Activated CD4-positive, alpha-beta T cell treated with anti-CD3 and anti-CD28 coated beads for 36 hours (primary cell): Measurements from ENCODE around the gene CTAGE1. TPM values are rescaled to one million over a fixed set of nuclear protein-coding genes. Genes with fewer than 3 reads are reported as not detected.

Experiments
- ATAC-seq: fragments of 200-7000 bp; cut with Tn5 transposase; one replicate; pipeline ENCODE4 v1.10.0; 2021; ENCODE audit warnings: mild to moderate bottlenecking, moderate library complexity
- CTCF ChIA-PET: fragments of 350-600 bp; sonication (Branson Sonifier 250); formaldehyde crosslinking; loops from one replicate; lab custom pipeline; 2021; ENCODE audit warnings: antibody characterized with exemption; lab: Charles Lee
- POLR2A ChIA-PET: fragments of 350-600 bp; sonication (Branson Sonifier 250); formaldehyde crosslinking; loops from one replicate; lab custom pipeline; 2021; ENCODE audit warnings: antibody characterized with exemption, inconsistent platforms; lab: Charles Lee
- DNase-seq: peaks from one replicate; pipeline ENCODE4 v3.0.0-alpha.2; 2020
- H3K27ac Mint-ChIP-seq: one replicate; pipeline ENCODE4 v1.8.0; 2021; ENCODE audit warnings: mixed read lengths
- H3K27me3 Mint-ChIP-seq: one replicate; pipeline ENCODE4 v1.8.0; 2021; ENCODE audit warnings: mixed read lengths
- H3K36me3 Mint-ChIP-seq: one replicate; pipeline ENCODE4 v1.8.0; 2021; ENCODE audit warnings: low read depth, mixed read lengths
- H3K4me1 Mint-ChIP-seq: one replicate; pipeline ENCODE4 v1.8.0; 2021; ENCODE audit warnings: mixed read lengths
- H3K4me3 Mint-ChIP-seq: one replicate; pipeline ENCODE4 v1.8.0; 2021; ENCODE audit warnings: mild to moderate bottlenecking, moderate library complexity, mixed read lengths
- H3K9me3 Mint-ChIP-seq: one replicate; pipeline ENCODE4 v1.8.0; 2021; ENCODE audit warnings: low read depth, mixed read lengths
- intact Hi-C, 2 experiments: fragments of 100-400 bp; cut with DNase I in 1 of 2; cut with micrococcal nuclease in 1 of 2; formaldehyde crosslinking; loops; one replicate each; pipeline versions ENCODE4 v1.14.2 to v1.15.1; 2022 to 2024; cut with DNase I, micrococcal nuclease
- total RNA-seq, 2 experiments: library from RNA; stranded (reverse); gene quantifications; one replicate each; pipeline ENCODE4 v1.2.3, GENCODE V29; 2021

The CTAGE1 gene
- total RNA-seq, 2 experiments from 2014 or later = not detected

GRCh38 chr18:22434973-22435608 is 17.4 kb upstream of the CTAGE1 start:
- ChIA-PET POLR2A (no interaction called here), CTCF (no interaction called here)
- H3K9me3 Mint-ChIP-seq = peaks cover 2% of the 10 kb centered on the region
- no peaks in the 10 kb centered on the region for H3K36me3 Mint-ChIP-seq
- no peak for DNase-seq
- no peak overlapping the region for H3K27ac Mint-ChIP-seq
- no peaks in the 10 kb centered on the region for H3K4me1 Mint-ChIP-seq
- no peak overlapping the region for H3K4me3 Mint-ChIP-seq
- no peaks in the 10 kb centered on the region for H3K27me3 Mint-ChIP-seq
- intact Hi-C loops = no loop called here
- no peak for ATAC-seq

DNA sequence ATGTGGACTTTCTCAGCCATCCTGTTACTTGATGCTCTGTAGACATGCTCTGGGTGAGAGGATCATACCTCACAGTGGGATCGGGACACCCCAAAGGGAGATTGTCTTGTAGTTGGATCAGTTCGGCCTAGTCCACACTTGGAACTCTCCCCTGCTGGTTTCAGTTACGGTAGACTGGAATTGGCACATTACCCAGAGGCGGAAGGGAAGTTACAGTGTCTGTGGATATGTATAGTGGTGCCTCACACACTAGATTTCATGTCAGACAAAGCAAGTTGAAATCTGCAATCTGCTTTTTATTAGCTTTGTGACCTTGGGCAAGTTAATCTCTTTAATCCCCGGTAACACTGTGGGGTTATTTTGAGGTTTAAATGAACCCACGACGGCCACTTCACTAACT is 16.2 kb upstream of the CTAGE1 start:
- intact Hi-C loops = no loop called here
- POLR2A ChIA-PET = no interaction called here
- no peak overlapping the region for H3K4me3 Mint-ChIP-seq
- H3K9me3 Mint-ChIP-seq = peaks cover 2% of the 10 kb centered on the region
- no peaks in the 10 kb centered on the region for H3K27me3 Mint-ChIP-seq
- CTCF ChIA-PET = interaction anchor here (0.6 kb wide), 1 partner anchor 12 kb away, joined by 3 read pairs; no protein-coding TSS in a partner anchor
- DNase-seq (no peak), ATAC-seq (no peak)
- no peaks in the 10 kb centered on the region for H3K4me1 Mint-ChIP-seq
- H3K27ac Mint-ChIP-seq = no peak overlapping the region
- no peaks in the 10 kb centered on the region for H3K36me3 Mint-ChIP-seq

DNA sequence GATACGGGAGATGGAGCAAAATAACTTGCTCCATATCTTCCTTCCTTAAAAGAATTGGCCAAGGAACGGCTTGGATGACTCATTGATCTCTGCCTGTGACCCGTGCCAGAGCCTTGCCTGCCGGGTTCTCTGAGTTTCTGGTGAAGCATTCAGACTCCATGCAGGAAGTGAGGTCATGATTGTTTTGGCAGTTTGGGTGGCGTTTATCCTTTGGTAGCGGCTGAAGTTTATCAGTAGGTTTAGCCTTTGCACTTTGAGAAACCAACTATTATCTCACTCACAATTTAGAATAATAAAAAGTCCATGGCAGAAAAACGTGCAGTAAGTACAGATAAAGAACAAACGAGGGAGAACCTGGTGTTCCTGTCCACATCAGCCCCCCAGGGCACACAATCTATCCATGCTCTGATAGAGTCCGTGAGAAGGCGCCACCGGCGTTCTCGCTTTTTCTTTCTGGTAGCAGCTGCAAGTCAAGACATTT is 15.0 kb upstream of the CTAGE1 start:
- H3K36me3 Mint-ChIP-seq = no peaks in the 10 kb centered on the region
- H3K27me3 Mint-ChIP-seq = no peaks in the 10 kb centered on the region
- no peak for ATAC-seq
- ChIA-PET CTCF (no interaction called here), POLR2A (no interaction called here)
- intact Hi-C loops = no loop called here
- peaks cover 2% of the 10 kb centered on the region for H3K9me3 Mint-ChIP-seq
- no peak overlapping the region for H3K4me3 Mint-ChIP-seq
- DNase-seq = no peak
- no peaks in the 10 kb centered on the region for H3K4me1 Mint-ChIP-seq
- no peak overlapping the region for H3K27ac Mint-ChIP-seq

DNA sequence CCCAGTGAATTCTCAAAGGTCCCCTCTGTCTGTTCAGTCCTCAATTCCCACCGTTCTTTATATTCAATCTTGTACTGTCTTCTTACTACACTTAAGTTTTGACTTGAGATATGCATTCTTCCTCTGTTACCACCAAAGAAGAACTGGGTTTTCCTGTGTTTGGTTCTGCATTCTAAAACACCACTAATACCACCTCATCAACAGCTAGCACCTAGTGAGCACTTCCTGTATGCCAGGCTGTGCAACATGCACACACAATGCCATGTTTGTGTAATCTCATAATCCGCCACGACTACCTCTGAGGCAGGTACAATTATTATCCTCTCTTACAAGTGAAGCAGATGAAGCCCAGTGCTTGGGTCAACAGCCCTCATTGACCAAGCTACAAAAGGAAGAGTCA is 11.8 kb upstream of the CTAGE1 start:
- Mint-ChIP-seq H3K36me3 (no peaks in the 10 kb centered on the region), H3K27me3 (no peaks in the 10 kb centered on the region), H3K9me3 (peaks cover 2% of the 10 kb centered on the region), H3K4me1 (no peaks in the 10 kb centered on the region), H3K27ac (no peak overlapping the region), H3K4me3 (no peak overlapping the region)
- intact Hi-C loops = no loop called here
- no peak for ATAC-seq
- ChIA-PET POLR2A (no interaction called here), CTCF (no interaction called here)
- no peak for DNase-seq

GRCh38 chr18:22428672-22429071 is 11.0 kb upstream of the CTAGE1 start:
- Mint-ChIP-seq H3K4me1 (no peaks in the 10 kb centered on the region), H3K4me3 (no peak overlapping the region), H3K36me3 (no peaks in the 10 kb centered on the region), H3K27ac (no peak overlapping the region), H3K9me3 (peaks cover 2% of the 10 kb centered on the region), H3K27me3 (no peaks in the 10 kb centered on the region)
- CTCF ChIA-PET = no interaction called here
- intact Hi-C loops = no loop called here
- ATAC-seq (no peak), DNase-seq (no peak)
- POLR2A ChIA-PET = no interaction called here

GRCh38 chr18:22427822-22428549 is 10.3 kb upstream of the CTAGE1 start:
- intact Hi-C loops = no loop called here
- Mint-ChIP-seq H3K27ac (no peak overlapping the region), H3K4me1 (no peaks in the 10 kb centered on the region)

DNA sequence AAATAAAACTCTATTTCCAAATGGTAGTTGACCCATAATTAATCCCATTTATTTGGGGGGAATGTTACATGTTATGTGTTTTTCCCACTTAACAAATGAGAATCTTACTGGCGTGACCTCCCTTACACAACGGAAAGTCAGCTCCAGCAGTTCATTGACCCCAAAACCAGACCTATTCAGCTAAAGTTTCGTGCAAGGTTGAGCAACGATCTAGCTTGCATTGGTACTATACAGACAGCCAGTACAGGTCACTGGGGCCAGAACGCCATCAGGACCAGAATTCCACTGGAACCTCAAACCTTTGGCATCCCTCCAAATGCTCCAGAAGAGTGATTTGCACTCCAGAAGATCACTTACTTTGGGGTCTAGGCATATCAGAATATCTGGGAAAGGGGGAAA is 6.8 kb upstream of the CTAGE1 start:
- DNase-seq (no peak), ATAC-seq (no peak)
- POLR2A ChIA-PET = no interaction called here
- peaks cover 1% of the 10 kb centered on the region for H3K9me3 Mint-ChIP-seq
- H3K4me3 Mint-ChIP-seq = no peak overlapping the region
- H3K27me3 Mint-ChIP-seq = no peaks in the 10 kb centered on the region
- CTCF ChIA-PET = no interaction called here
- H3K4me1 Mint-ChIP-seq = no peaks in the 10 kb centered on the region
- intact Hi-C loops = no loop called here
- no peak overlapping the region for H3K27ac Mint-ChIP-seq
- no peaks in the 10 kb centered on the region for H3K36me3 Mint-ChIP-seq

More at GRCh38 chr18:22427822-22428549, 10.3 kb upstream of the CTAGE1 start:
- no peak for ATAC-seq
- Mint-ChIP-seq H3K27me3 (no peaks in the 10 kb centered on the region), H3K9me3 (peaks cover 2% of the 10 kb centered on the region), H3K4me3 (no peak overlapping the region), H3K36me3 (no peaks in the 10 kb centered on the region)
- ChIA-PET CTCF (no interaction called here), POLR2A (no interaction called here)
- no peak for DNase-seq

- no peaks in the 10 kb centered on the region for H3K27me3 Mint-ChIP-seq
- ChIA-PET POLR2A (no interaction called here), CTCF (no interaction called here)
- ATAC-seq = no peak
- no peak overlapping the region for H3K27ac Mint-ChIP-seq
- H3K4me3 Mint-ChIP-seq = no peak overlapping the region
- peaks cover 3% of the 10 kb centered on the region for H3K9me3 Mint-ChIP-seq
- intact Hi-C loops = no loop called here
- no peaks in the 10 kb centered on the region for H3K4me1 Mint-ChIP-seq
- H3K36me3 Mint-ChIP-seq = no peaks in the 10 kb centered on the region
- DNase-seq = no peak
These were observed 6.3 kb upstream of the CTAGE1 start for GRCh38 chr18:22423878-22424564.

GRCh38 chr18:22422909-22423548 is 5.3 kb upstream of the CTAGE1 start:
- Mint-ChIP-seq H3K36me3 (no peaks in the 10 kb centered on the region), H3K4me3 (no peak overlapping the region), H3K4me1 (no peaks in the 10 kb centered on the region), H3K27ac (no peak overlapping the region), H3K9me3 (peaks cover 8% of the 10 kb centered on the region), H3K27me3 (no peaks in the 10 kb centered on the region)
- no peak for DNase-seq
- intact Hi-C loops = no loop called here
- ChIA-PET POLR2A (no interaction called here), CTCF (no interaction called here)
- no peak for ATAC-seq

GRCh38 chr18:22420652-22421051 is 2.9 kb upstream of the CTAGE1 start:
- Mint-ChIP-seq H3K4me3 (no peak overlapping the region), H3K9me3 (peaks cover 8% of the 10 kb centered on the region), H3K36me3 (no peaks in the 10 kb centered on the region), H3K27me3 (no peaks in the 10 kb centered on the region), H3K4me1 (no peaks in the 10 kb centered on the region), H3K27ac (no peak overlapping the region)
- POLR2A ChIA-PET = no interaction called here
- intact Hi-C loops = no loop called here
- CTCF ChIA-PET = no interaction called here
- ATAC-seq (no peak), DNase-seq (no peak)

DNA sequence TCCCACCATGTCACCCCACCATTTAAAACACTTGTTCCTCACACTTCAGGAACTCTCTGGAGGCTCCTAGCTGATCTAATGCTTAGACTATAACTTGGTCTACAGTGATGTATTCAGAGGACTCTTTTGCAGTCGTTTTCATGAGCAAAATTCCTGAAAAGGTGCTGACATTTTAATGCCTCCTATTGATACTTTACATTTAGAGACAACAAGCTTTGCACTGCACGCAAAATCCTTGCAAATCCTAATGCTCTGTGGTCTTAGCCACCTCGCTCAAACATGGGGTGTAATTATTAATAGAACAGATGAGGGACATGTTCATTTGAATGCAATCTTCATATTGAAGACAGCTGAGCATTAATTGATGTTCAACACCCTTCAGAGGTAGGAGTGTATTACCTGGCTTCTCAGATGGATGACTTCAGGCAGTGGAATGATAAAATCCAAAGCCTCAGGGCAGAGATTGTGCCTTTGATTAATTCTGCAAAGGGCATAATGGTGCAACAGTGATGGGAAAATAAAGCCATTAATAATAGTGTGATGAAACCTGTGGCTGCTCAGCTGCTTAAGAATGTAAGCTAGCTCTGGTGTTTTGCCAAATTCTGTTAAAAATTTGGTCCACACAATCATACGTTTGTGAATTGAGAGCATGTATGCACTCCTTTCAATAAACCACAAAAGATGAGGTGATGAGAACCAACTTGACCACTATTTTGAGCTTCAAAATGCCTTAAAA is 5.4 kb downstream of the CTAGE1 start:
- POLR2A ChIA-PET = no interaction called here
- intact Hi-C loops = loop anchor here in 1 of 2 experiments (10.0 kb wide), 1 partner anchor 248 kb away; the partner anchor contains the start of gene GATA6
- no peaks in the 10 kb centered on the region for H3K4me1 Mint-ChIP-seq

More for the DNA sequence above, 5.4 kb downstream of the CTAGE1 start:
- Mint-ChIP-seq H3K27ac (no peak overlapping the region), H3K36me3 (no peaks in the 10 kb centered on the region), H3K4me3 (no peak overlapping the region), H3K9me3 (peaks cover 11% of the 10 kb centered on the region), H3K27me3 (no peaks in the 10 kb centered on the region)
- CTCF ChIA-PET = interaction anchor here (0.7 kb wide), 1 partner anchor 94 kb away, joined by 3 read pairs; no protein-coding TSS in a partner anchor
- no peak for DNase-seq
- ATAC-seq = no peak
